HAP-1 (cell line): ENCODE data around the gene REST.

Experiments
- DNase-seq, 2 experiments: peaks; one replicate each; pipeline ENCODE4 v3.0.0-alpha.2; 2016 to 2020; ENCODE audit warnings: low spot score in 2 of 2
- H3K27me3 ChIP-seq: fragments of 250-450 bp; sonication (Bioruptor Pico); 2 replicates; pipeline ENCODE4 v1.5.1; 2020; ENCODE audit warnings: low read depth, mild to moderate bottlenecking, moderate library complexity
- H3K36me3 ChIP-seq: fragments of 250-450 bp; sonication (Bioruptor Pico); replicated peaks from 2 replicates; pipeline ENCODE4 v1.5.1; 2020; ENCODE audit warnings: mild to moderate bottlenecking
- H3K4me1 ChIP-seq: fragments of 250-450 bp; sonication (Bioruptor Pico); 2 replicates; pipeline ENCODE4 v1.5.1; 2020; ENCODE audit warnings: mild to moderate bottlenecking
- H3K4me3 ChIP-seq: fragments of 250-450 bp; sonication (Bioruptor Pico); 2 replicates; pipeline ENCODE4 v1.5.1; 2020; ENCODE audit warnings: mild to moderate bottlenecking, moderate library complexity
- H3K9me3 ChIP-seq: fragments of 250-450 bp; sonication (Bioruptor Pico); 2 replicates; pipeline ENCODE4 v1.5.1; 2020; ENCODE audit warnings: mild to moderate bottlenecking, moderate library complexity
- in situ Hi-C: fragments of 300-500 bp; cut with MboI; formaldehyde crosslinking; loops from 3 replicates; pipeline ENCODE4 v1.14.3; 2020; ENCODE audit warnings: low sequenced_read_pairs, inconsistent platforms, mixed read lengths

Gene REST

GRCh38 chr4:56976837-56977320, 69.2 kb downstream of the REST start:
- peaks cover 29% of the 10 kb centered on the region for H3K36me3 ChIP-seq
- peaks cover 8% of the 10 kb centered on the region for H3K4me1 ChIP-seq
- H3K9me3 ChIP-seq: peaks cover 2% of the 10 kb centered on the region
- no peaks in the 10 kb centered on the region for H3K27me3 ChIP-seq
- DNase-seq: peak in 1 of 2 experiments; percentile 47
- in situ Hi-C loops: no loop called here
- H3K4me3 ChIP-seq: peak overlapping the region; percentile 96

- peak; percentile 95 to 97 for DNase-seq
- Histone ChIP-seq H3K4me3 (peak within 1 kb of the TSS; percentile 96), H3K36me3 (peaks cover 23% of the 10 kb centered on the region), H3K27me3 (no peaks in the 10 kb centered on the region), H3K9me3 (peaks cover 2% of the 10 kb centered on the region), H3K4me1 (peaks cover 8% of the 10 kb centered on the region)
- in situ Hi-C loops: no loop called here
Observed at GRCh38 chr4:56977321-56978012, 69.8 kb downstream of the REST start, which contains the start of gene NOA1. TSS of gene NOA1 (minus strand) at chr4:56977606. CDS start at chr4:56977585, 21 bp downstream.

GRCh38 chr4:56978750-56979303, 71.1 kb downstream of the REST start, which contains the start of gene POLR2B:
TSS of gene POLR2B (plus strand) at chr4:56978896. CDS start at chr4:56978986, 90 bp downstream.
- peaks cover 8% of the 10 kb centered on the region for H3K4me1 ChIP-seq

GRCh38 chr4:56979421-56980072, 71.8 kb downstream of the REST start:
- peaks cover 5% of the 10 kb centered on the region for H3K36me3 ChIP-seq
- H3K27me3 ChIP-seq: no peaks in the 10 kb centered on the region
- in situ Hi-C loops: no loop called here
- peaks cover 8% of the 10 kb centered on the region for H3K4me1 ChIP-seq
- no peaks in the 10 kb centered on the region for H3K9me3 ChIP-seq
- peak in 1 of 2 experiments; percentile 64 for DNase-seq
- peak overlapping the region; percentile 96 for H3K4me3 ChIP-seq

More at GRCh38 chr4:56978750-56979303, 71.1 kb downstream of the REST start, which contains the start of gene POLR2B:
- in situ Hi-C loops: no loop called here
- Histone ChIP-seq H3K4me3 (peak within 1 kb of the TSS; percentile 96), H3K36me3 (peaks cover 10% of the 10 kb centered on the region), H3K9me3 (no peaks in the 10 kb centered on the region), H3K27me3 (no peaks in the 10 kb centered on the region)
- peak; percentile 93 to 97 for DNase-seq

GRCh38 chr4:56981795-56982201, 74.1 kb downstream of the REST start:
- no peak overlapping the region for H3K4me3 ChIP-seq
- H3K27me3 ChIP-seq: no peaks in the 10 kb centered on the region
- peaks cover 15% of the 10 kb centered on the region for H3K36me3 ChIP-seq
- H3K9me3 ChIP-seq: no peaks in the 10 kb centered on the region
- H3K4me1 ChIP-seq: peaks cover 8% of the 10 kb centered on the region
- in situ Hi-C loops: no loop called here
- DNase-seq: no peak

- no peak for DNase-seq
- no peak overlapping the region for H3K4me3 ChIP-seq
- no peaks in the 10 kb centered on the region for H3K4me1 ChIP-seq
- H3K27me3 ChIP-seq: no peaks in the 10 kb centered on the region
- no peaks in the 10 kb centered on the region for H3K9me3 ChIP-seq
- H3K36me3 ChIP-seq: peaks cover 58% of the 10 kb centered on the region
- in situ Hi-C loops: no loop called here
Observed at GRCh38 chr4:56986192-56986591, 78.5 kb downstream of the REST start.

GRCh38 chr4:56986952-56987351, 79.3 kb downstream of the REST start:
- no peaks in the 10 kb centered on the region for H3K9me3 ChIP-seq
- H3K27me3 ChIP-seq: no peaks in the 10 kb centered on the region
- no peaks in the 10 kb centered on the region for H3K4me1 ChIP-seq
- peaks cover 65% of the 10 kb centered on the region for H3K36me3 ChIP-seq
- in situ Hi-C loops: no loop called here
- DNase-seq: no peak
- H3K4me3 ChIP-seq: no peak overlapping the region

- Histone ChIP-seq H3K36me3 (peaks cover 87% of the 10 kb centered on the region), H3K4me1 (no peaks in the 10 kb centered on the region), H3K4me3 (no peak overlapping the region), H3K27me3 (no peaks in the 10 kb centered on the region), H3K9me3 (no peaks in the 10 kb centered on the region)
- in situ Hi-C loops: no loop called here
- no peak for DNase-seq
Observed at GRCh38 chr4:56990109-56990905, 82.6 kb downstream of the REST start.

- Histone ChIP-seq H3K27me3 (no peaks in the 10 kb centered on the region), H3K36me3 (peaks cover 85% of the 10 kb centered on the region), H3K4me3 (no peak overlapping the region), H3K4me1 (no peaks in the 10 kb centered on the region), H3K9me3 (no peaks in the 10 kb centered on the region)
- DNase-seq: no peak
- in situ Hi-C loops: no loop called here
Observed at GRCh38 chr4:56995525-56995924, 87.8 kb downstream of the REST start.

- no peak for DNase-seq
- Histone ChIP-seq H3K27me3 (no peaks in the 10 kb centered on the region), H3K9me3 (no peaks in the 10 kb centered on the region), H3K36me3 (peaks cover 81% of the 10 kb centered on the region), H3K4me1 (no peaks in the 10 kb centered on the region), H3K4me3 (no peak overlapping the region)
- in situ Hi-C loops: no loop called here
Observed at GRCh38 chr4:56999751-57000150, 92.1 kb downstream of the REST start.

- Histone ChIP-seq H3K4me1 (no peaks in the 10 kb centered on the region), H3K27me3 (no peaks in the 10 kb centered on the region), H3K4me3 (no peak overlapping the region), H3K36me3 (peaks cover 71% of the 10 kb centered on the region), H3K9me3 (no peaks in the 10 kb centered on the region)
- in situ Hi-C loops: no loop called here
- no peak for DNase-seq
Observed at GRCh38 chr4:57013543-57014120, 105.9 kb downstream of the REST start.
